ENCODE measurements around the gene NHLH1. TPM values are rescaled to one million over a fixed set of nuclear protein-coding genes. Genes with fewer than 3 reads are reported as not detected.

NHLH1 gene
- total RNA-seq, 2 experiments from 2014 or later, result 0.40 to 0.43 TPM

GRCh38 chr1:160344241-160344640 lies 22.6 kb upstream of the NHLH1 start:
- Mint-ChIP-seq H3K4me1 (peaks cover 53% of the 10 kb centered on the region), H3K27me3 (no peaks in the 10 kb centered on the region), H3K4me3 (peak overlapping the region; percentile 99), H3K9me3 (no peaks in the 10 kb centered on the region), H3K36me3 (ENCODE audit: low read depth) (peaks cover 47% of the 10 kb centered on the region), H3K27ac (peak overlapping the region; percentile 97)
- ChIA-PET POLR2A (interaction anchor here (0.9 to 1.3 kb wide), 5 partner anchors 25 to 83 kb away, joined by 3 to 6 read pairs (median 5); partner anchors contain the start of gene PEX19), CTCF (interaction anchor here (1.1 to 3.0 kb wide), 3 partner anchors 9 to 83 kb away, joined by 3 to 13 read pairs (median 3); no protein-coding TSS in a partner anchor)
- DNase-seq, result no peak

- ChIA-PET POLR2A (no interaction called here), CTCF (interaction anchor here (1.2 to 3.0 kb wide), 2 partner anchors 9 to 31 kb away, joined by 3 to 13 read pairs; no protein-coding TSS in a partner anchor)
- peak overlapping the region; percentile 99 for H3K4me3 Mint-ChIP-seq
- H3K27me3 Mint-ChIP-seq, result no peaks in the 10 kb centered on the region
- peak overlapping the region; percentile 12 for H3K27ac Mint-ChIP-seq
- DNase-seq, result no peak
- H3K36me3 Mint-ChIP-seq (ENCODE audit: low read depth), result peaks cover 47% of the 10 kb centered on the region
- peaks cover 55% of the 10 kb centered on the region for H3K4me1 Mint-ChIP-seq
- no peaks in the 10 kb centered on the region for H3K9me3 Mint-ChIP-seq
Measured at GRCh38 chr1:160344936-160345335, 21.9 kb upstream of the NHLH1 start.

GRCh38 chr1:160346463-160346862 lies 20.4 kb upstream of the NHLH1 start:
- ChIA-PET POLR2A (no interaction called here), CTCF (interaction anchor here (0.5 to 1.3 kb wide), 4 partner anchors 8 to 262 kb away, joined by 3 to 5 read pairs (median 3); no protein-coding TSS in a partner anchor)
- DNase-seq, result no peak
- Mint-ChIP-seq H3K4me3 (no peak overlapping the region), H3K36me3 (ENCODE audit: low read depth) (peaks cover 55% of the 10 kb centered on the region), H3K27ac (no peak overlapping the region), H3K27me3 (no peaks in the 10 kb centered on the region), H3K9me3 (no peaks in the 10 kb centered on the region), H3K4me1 (peaks cover 46% of the 10 kb centered on the region)

- H3K36me3 Mint-ChIP-seq (ENCODE audit: low read depth), result peaks cover 58% of the 10 kb centered on the region
Measured at GRCh38 chr1:160346958-160347357, 19.9 kb upstream of the NHLH1 start.

GRCh38 chr1:160351629-160352028 lies 15.2 kb upstream of the NHLH1 start:
- Mint-ChIP-seq H3K27me3 (no peaks in the 10 kb centered on the region), H3K27ac (no peak overlapping the region)
- POLR2A ChIA-PET, result interaction anchor here (0.8 to 2.2 kb wide), 3 partner anchors 12 to 77 kb away, joined by 3 to 7 read pairs (median 3); no protein-coding TSS in a partner anchor

More at GRCh38 chr1:160346958-160347357, 19.9 kb upstream of the NHLH1 start:
- H3K27ac Mint-ChIP-seq, result no peak overlapping the region
- H3K27me3 Mint-ChIP-seq, result no peaks in the 10 kb centered on the region
- POLR2A ChIA-PET, result no interaction called here
- DNase-seq, result no peak
- H3K4me1 Mint-ChIP-seq, result peaks cover 41% of the 10 kb centered on the region
- H3K9me3 Mint-ChIP-seq, result no peaks in the 10 kb centered on the region
- CTCF ChIA-PET, result interaction anchor here (1.0 to 1.7 kb wide), 4 partner anchors 8 to 269 kb away, joined by 3 to 5 read pairs (median 4); no protein-coding TSS in a partner anchor
- no peak overlapping the region for H3K4me3 Mint-ChIP-seq

GRCh38 chr1:160352555-160352954 lies 14.3 kb upstream of the NHLH1 start:
- no peaks in the 10 kb centered on the region for H3K9me3 Mint-ChIP-seq
- no peak overlapping the region for H3K4me3 Mint-ChIP-seq
- no peak overlapping the region for H3K27ac Mint-ChIP-seq
- H3K36me3 Mint-ChIP-seq (ENCODE audit: low read depth), result peaks cover 74% of the 10 kb centered on the region
- peaks cover 15% of the 10 kb centered on the region for H3K4me1 Mint-ChIP-seq
- CTCF ChIA-PET, result interaction anchor here (0.6 to 4.3 kb wide), 6 partner anchors 8 to 192 kb away, joined by 3 to 20 read pairs (median 4); partner anchors contain the start of genes COPA and NCSTN
- no peaks in the 10 kb centered on the region for H3K27me3 Mint-ChIP-seq
- POLR2A ChIA-PET, result interaction anchor here (0.9 to 2.2 kb wide), 3 partner anchors 9 to 24 kb away, joined by 3 to 7 read pairs (median 5); partner anchors contain the start of genes COPA and NCSTN
- no peak for DNase-seq

More at GRCh38 chr1:160351629-160352028, 15.2 kb upstream of the NHLH1 start:
- no peak for DNase-seq
- CTCF ChIA-PET, result interaction anchor here (1.3 to 4.3 kb wide), 3 partner anchors 17 to 25 kb away, joined by 4 to 20 read pairs (median 10); no protein-coding TSS in a partner anchor
- Mint-ChIP-seq H3K36me3 (ENCODE audit: low read depth) (peaks cover 76% of the 10 kb centered on the region), H3K9me3 (no peaks in the 10 kb centered on the region), H3K4me1 (peaks cover 23% of the 10 kb centered on the region), H3K4me3 (no peak overlapping the region)

GRCh38 chr1:160353223-160353622 lies 13.6 kb upstream of the NHLH1 start:
- no peak overlapping the region for H3K4me3 Mint-ChIP-seq
- peaks cover 14% of the 10 kb centered on the region for H3K4me1 Mint-ChIP-seq
- no peaks in the 10 kb centered on the region for H3K9me3 Mint-ChIP-seq
- peaks cover 79% of the 10 kb centered on the region for H3K36me3 Mint-ChIP-seq (ENCODE audit: low read depth)
- DNase-seq, result no peak
- H3K27ac Mint-ChIP-seq, result no peak overlapping the region
- CTCF ChIA-PET, result interaction anchor here (0.6 to 4.3 kb wide), 6 partner anchors 9 to 493 kb away, joined by 3 to 20 read pairs (median 4); partner anchors contain the start of genes COPA and NCSTN
- no peaks in the 10 kb centered on the region for H3K27me3 Mint-ChIP-seq
- POLR2A ChIA-PET, result interaction anchor here (0.9 to 2.2 kb wide), 2 partner anchors 10 kb away, joined by 5 to 7 read pairs; partner anchors contain the start of genes COPA and NCSTN

- DNase-seq, result no peak
- H3K27ac Mint-ChIP-seq, result no peak overlapping the region
- no peaks in the 10 kb centered on the region for H3K27me3 Mint-ChIP-seq
- ChIA-PET POLR2A (interaction anchor here (0.9 to 1.2 kb wide), 2 partner anchors 17 to 112 kb away, joined by 3 read pairs; no protein-coding TSS in a partner anchor), CTCF (interaction anchor here (0.8 to 4.3 kb wide), 9 partner anchors 8 to 252 kb away, joined by 3 to 20 read pairs (median 4); partner anchors contain the start of genes COPA and NCSTN)
- no peak overlapping the region for H3K4me3 Mint-ChIP-seq
- H3K4me1 Mint-ChIP-seq, result peaks cover 10% of the 10 kb centered on the region
- no peaks in the 10 kb centered on the region for H3K9me3 Mint-ChIP-seq
- peaks cover 75% of the 10 kb centered on the region for H3K36me3 Mint-ChIP-seq (ENCODE audit: low read depth)
Measured at GRCh38 chr1:160354388-160354985, 12.4 kb upstream of the NHLH1 start.

GRCh38 chr1:160357286-160358002 lies 9.4 kb upstream of the NHLH1 start:
- ChIA-PET POLR2A (interaction anchor here (1.1 kb wide), 1 partner anchor 19 kb away, joined by 3 read pairs; no protein-coding TSS in a partner anchor), CTCF (interaction anchor here (0.6 kb wide), 1 partner anchor 86 kb away, joined by 3 read pairs; no protein-coding TSS in a partner anchor)
- DNase-seq, result no peak
- Mint-ChIP-seq H3K4me3 (no peak overlapping the region), H3K27ac (no peak overlapping the region), H3K4me1 (no peaks in the 10 kb centered on the region), H3K9me3 (no peaks in the 10 kb centered on the region), H3K36me3 (ENCODE audit: low read depth) (peaks cover 61% of the 10 kb centered on the region), H3K27me3 (no peaks in the 10 kb centered on the region)

- Mint-ChIP-seq H3K36me3 (ENCODE audit: low read depth) (peaks cover 56% of the 10 kb centered on the region), H3K4me3 (no peak overlapping the region), H3K9me3 (no peaks in the 10 kb centered on the region), H3K4me1 (no peaks in the 10 kb centered on the region), H3K27me3 (no peaks in the 10 kb centered on the region), H3K27ac (no peak overlapping the region)
- ChIA-PET POLR2A (interaction anchor here (1.1 kb wide), 1 partner anchor 19 kb away, joined by 3 read pairs; no protein-coding TSS in a partner anchor), CTCF (interaction anchor here (1.0 kb wide), 1 partner anchor 18 kb away, joined by 3 read pairs; no protein-coding TSS in a partner anchor)
- no peak for DNase-seq
Measured at GRCh38 chr1:160358073-160358472, 8.8 kb upstream of the NHLH1 start.

GRCh38 chr1:160359559-160360226 lies 7.2 kb upstream of the NHLH1 start:
- Mint-ChIP-seq H3K9me3 (no peaks in the 10 kb centered on the region), H3K27ac (peak overlapping the region; percentile 25), H3K36me3 (ENCODE audit: low read depth) (peaks cover 43% of the 10 kb centered on the region), H3K4me1 (no peaks in the 10 kb centered on the region), H3K27me3 (no peaks in the 10 kb centered on the region), H3K4me3 (no peak overlapping the region)
- DNase-seq, result no peak
- ChIA-PET CTCF (interaction anchor here (1.0 kb wide), 1 partner anchor 17 kb away, joined by 3 read pairs; no protein-coding TSS in a partner anchor), POLR2A (no interaction called here)

GRCh38 chr1:160360227-160360695 lies 6.6 kb upstream of the NHLH1 start:
- H3K4me1 Mint-ChIP-seq, result no peaks in the 10 kb centered on the region
- no peaks in the 10 kb centered on the region for H3K9me3 Mint-ChIP-seq
- no peak overlapping the region for H3K27ac Mint-ChIP-seq
- no peak overlapping the region for H3K4me3 Mint-ChIP-seq
- DNase-seq, result no peak
- CTCF ChIA-PET, result interaction anchor here (1.0 kb wide), 1 partner anchor 17 kb away, joined by 3 read pairs; no protein-coding TSS in a partner anchor
- H3K36me3 Mint-ChIP-seq (ENCODE audit: low read depth), result peaks cover 40% of the 10 kb centered on the region
- POLR2A ChIA-PET, result no interaction called here
- no peaks in the 10 kb centered on the region for H3K27me3 Mint-ChIP-seq

All from activated CD4-positive, alpha-beta memory T cell treated with anti-CD3 and anti-CD28 coated beads, Interleukin-2, amount 10 ng/mL, durations not matched to agents 7 days and 5 days (primary cell).